GM21825 (cell line): ENCODE results near the gene CASQ1.

Source experiments
- ATAC-seq: cut with Tn5 transposase; IDR thresholded peaks from one replicate; pipeline ENCODE4 v1.9.1; 2021; ENCODE audit warnings: mild to moderate bottlenecking, moderate library complexity; ENCODE audit not compliant: unreplicated experiment

CASQ1 gene

DNA sequence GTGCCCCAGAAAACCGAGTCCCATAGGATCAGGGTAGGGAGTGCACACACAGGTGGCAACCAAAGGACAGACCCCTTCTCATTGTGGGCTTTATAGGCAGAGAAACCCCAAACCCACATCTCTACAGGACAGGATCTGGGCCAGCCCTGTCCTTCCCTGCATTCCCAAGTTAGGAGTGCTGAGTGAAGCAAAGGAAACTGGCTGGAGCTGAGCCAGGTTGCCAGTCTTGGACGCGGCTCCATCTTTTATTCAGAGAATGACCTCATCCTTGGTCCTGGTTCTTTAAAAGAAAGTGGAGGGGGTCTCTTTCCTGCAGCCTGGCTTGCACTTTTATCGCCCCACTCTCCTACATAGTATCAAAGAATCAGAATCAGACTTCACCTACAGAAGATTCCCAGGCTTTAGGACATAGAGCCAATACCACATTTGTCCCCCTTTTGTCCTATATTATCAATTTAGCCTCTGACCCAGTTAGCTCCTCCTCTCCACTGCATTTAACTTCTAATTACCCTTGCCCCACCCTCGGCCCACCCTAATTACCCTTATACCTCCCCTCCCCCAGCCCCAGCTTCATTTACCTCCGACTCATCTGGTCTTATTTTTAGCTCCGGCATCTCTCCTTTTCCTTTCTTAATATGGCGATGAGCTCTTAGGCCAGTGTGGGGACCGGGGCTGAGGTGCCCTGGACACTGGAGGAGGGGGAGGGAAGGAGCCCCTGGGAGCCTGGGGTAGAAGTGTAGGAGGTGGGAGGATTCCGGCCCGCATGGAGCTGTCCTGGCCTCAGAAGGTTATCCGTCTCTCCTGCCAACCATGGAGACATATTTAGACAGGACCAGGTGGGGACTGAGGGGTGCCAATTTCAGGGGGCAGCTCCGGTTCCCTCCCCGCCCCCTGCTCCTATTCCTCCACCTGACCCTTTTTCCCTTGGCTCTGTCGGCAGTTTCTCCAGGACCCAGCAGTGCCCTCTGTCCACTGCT lies at the start of gene CASQ1:
Gene CASQ1, plus strand, starts transcription at position 927 of the 977 bp plus-strand sequence. CDS start 177 bp downstream, outside the sequence.
- no peak for ATAC-seq

DNA sequence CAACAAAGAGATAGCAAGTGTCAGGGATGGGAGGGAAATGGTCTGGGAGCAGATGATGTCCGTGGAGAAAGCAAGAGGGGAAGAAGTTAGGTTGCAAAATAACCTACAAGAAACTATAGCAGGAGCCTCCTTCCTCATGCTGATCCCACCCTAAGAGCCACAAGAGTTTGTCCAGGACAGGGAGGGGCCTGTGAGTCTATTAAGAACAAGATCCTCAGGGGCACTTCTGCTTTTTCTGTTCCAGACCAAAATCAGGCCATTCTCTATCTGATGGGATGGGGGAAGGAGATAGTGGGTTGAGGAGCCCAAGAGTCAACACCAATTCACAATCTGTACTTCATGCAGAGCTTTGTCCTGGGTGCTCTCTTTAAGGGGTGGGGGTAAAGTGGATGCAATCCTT lies 46.7 kb upstream of the CASQ1 start:
- no peak for ATAC-seq

DNA sequence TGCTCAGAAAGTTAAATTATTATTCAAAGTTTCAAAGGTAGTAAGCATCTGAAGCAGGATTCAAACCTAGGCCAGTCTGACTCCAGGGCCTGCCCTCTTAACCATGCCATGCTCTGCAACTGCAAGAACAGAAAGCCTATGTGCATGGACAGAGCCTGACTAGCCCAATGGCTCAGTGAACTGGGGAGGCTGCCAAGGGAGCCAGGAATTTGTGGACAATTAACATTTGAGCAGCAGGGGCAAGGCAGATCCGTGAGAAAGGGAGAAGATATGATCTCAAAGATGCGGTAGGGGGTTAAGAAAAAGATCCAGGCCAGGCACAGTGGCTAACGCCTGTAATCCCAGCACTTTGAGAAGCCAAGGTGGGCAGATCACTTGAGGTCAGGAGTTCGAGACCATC lies 45.5 kb upstream of the CASQ1 start:
- ATAC-seq = no peak

DNA sequence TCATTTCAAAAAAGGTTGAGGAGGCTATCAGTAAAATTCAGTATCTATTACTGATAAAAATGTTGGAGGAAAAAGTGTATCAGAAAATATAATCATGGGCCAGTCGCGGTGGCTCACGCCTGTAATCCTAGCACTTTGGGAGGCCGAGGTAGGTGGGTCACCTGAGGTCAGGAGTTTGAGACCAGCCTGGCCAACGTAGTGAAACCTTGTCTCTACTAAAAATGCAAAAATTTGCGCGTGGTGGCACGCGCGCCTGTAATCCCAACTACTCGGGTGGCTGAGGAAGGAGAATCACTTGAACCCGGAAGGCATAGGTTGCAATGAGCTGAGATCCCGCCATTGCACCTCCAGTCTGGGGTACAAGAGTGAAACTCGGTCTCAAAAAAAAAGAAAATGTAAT lies 44.3 kb upstream of the CASQ1 start:
- ATAC-seq = no peak

DNA sequence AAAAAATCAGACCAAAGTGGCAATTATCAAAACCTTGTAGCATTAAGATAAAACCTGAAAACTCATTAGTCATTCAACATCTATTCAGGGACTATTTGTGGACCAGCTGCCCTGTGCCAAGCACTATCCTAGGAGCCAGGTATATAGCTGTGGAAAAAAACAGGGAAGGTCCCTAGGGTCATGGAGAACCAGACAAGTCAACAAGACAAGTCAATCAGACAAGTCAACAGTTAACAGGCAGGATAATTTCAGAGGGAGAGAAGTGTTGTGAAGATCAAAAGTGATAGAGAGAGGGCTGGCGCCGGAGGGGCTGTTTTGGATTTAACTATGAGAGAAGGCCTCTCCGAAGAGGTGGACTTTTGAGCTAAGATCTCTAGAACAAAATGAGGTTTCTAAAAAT lies 42.3 kb upstream of the CASQ1 start:
- ATAC-seq = no peak

DNA sequence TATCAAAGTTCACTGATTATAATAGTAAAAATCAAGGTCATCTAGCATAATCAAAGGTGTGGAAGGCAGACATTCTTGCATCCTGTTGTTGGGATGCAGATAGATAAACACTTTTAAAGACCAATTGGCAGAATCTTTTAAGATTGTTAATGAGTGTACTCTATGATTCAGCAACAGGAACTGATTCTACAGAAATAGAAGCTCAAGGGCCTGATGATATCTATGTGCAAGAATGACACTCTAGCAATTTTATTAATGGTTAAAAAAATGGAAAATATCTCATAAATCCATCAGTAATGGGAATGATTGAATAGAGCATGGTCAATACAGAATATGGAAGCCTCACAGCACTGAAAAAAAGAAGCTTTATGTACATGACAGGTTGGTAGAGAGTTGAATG lies 41.1 kb upstream of the CASQ1 start:
- no peak for ATAC-seq

DNA sequence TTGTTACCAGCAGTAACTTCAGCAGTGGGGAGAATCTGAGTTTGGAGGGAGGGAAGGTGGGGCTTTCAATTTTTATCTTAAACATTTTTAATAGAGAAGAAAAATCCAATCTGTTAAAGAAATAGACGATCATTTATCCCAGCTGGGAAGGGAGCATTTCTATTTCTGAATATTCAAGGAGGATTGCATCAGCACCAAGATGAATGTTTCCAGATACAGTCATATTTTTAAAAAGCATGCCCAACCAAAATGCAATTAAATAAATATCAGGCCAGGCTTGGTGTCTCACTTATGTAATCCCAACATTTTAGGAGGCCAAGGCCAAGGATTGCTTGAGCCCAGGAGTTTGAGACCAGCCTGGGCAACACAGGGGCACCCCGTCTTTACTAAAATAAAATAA lies 40.7 kb upstream of the CASQ1 start:
- no peak for ATAC-seq

DNA sequence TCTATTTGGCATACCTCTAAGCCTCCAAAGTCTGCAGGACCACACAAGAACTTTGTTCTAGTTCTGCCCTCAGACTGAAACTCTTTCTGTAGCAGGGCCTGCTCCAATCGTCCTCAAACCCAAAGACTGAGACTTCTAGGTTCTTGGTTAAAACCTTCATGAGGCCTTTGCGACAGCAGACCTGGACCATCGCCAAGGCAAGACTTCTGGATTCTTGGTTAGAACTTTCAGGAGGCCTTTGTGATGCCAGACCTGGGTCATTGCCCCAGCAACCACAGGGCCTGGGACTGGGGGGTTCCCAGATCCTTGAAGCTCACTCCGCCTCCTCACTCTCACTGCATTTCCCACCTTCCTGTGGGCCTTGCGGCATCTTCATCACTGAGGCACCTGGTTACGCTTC lies 39.1 kb upstream of the CASQ1 start, which contains the start of gene ATP1A4:
Gene ATP1A4, plus strand, starts transcription at position 301 of the 400 bp plus-strand sequence. CDS start 438 bp downstream, outside the sequence.
- no peak for ATAC-seq

DNA sequence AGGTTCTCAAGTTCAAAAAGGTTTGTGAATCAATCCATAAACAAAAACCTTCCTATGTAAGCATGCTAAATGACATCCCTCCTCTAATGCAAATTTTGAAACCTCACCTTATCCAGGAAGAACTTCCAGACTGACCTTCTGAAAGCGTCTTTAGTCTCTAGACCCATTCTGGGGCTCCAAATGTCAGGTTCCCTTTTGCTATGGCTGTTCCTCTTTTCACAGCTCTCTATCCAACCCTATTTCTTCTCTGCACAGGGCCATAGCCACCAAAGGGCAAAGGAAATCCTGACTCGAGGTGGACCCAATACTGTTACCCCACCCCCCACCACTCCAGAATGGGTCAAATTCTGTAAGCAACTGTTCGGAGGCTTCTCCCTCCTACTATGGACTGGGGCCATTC lies 35.6 kb upstream of the CASQ1 start:
- ATAC-seq = no peak

DNA sequence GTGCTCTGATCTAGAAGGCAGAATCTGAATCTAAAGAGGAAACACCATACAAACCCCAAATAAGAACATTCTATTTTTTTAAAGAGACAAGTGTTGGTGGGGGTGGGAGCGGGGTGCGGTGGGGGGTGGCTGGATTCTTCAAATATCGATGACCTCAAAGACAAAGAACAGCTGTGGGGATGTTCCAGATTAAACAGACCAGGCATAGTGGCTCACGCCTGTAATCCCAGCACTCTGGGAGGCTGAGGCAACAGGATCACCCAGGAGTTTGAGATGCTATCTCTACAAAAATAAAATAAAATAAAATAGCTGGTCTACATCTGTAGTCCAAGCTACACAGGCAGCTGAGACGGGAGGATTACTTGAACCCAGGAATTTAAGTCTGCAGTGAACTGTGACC lies 34.0 kb upstream of the CASQ1 start:
- no peak for ATAC-seq

DNA sequence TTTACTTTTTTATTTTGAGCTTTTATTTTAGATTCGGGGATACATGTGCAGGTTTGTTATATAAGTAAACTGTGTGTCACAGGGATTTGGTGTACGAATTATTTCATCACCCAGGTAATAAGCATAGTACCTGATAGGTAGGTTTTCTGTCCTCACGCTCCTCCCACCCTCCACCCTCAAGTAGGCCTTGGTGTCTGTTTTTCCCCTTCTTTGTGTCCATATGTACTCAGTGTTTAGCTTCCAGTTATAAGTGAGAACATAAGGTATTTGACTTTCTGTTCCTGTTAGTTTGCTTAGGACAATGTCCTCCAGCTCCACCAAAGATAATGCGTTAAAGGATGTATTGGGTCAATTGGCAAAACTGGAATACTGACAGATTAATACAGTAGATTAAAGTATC lies 33.2 kb upstream of the CASQ1 start:
- ATAC-seq = no peak

DNA sequence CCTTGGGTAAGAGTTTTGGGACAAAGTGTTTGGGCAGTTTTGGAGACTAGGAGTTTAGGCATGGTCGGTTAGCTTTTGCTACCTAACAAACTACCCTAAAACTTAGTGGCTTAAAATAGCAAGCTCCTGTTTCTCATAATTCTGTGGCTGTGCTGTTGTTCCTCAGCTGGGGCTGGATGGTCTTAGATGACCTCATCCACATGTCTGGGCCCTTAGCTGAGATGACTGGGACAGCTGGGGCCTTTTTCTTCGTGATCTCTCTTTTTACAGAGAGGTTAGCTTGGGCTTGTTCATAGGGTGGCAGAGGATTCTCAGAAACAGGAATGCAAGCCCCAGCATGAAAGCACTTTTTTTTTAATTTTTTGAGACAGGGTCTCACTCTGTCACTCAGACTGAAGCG lies 32.3 kb upstream of the CASQ1 start:
- no peak for ATAC-seq

DNA sequence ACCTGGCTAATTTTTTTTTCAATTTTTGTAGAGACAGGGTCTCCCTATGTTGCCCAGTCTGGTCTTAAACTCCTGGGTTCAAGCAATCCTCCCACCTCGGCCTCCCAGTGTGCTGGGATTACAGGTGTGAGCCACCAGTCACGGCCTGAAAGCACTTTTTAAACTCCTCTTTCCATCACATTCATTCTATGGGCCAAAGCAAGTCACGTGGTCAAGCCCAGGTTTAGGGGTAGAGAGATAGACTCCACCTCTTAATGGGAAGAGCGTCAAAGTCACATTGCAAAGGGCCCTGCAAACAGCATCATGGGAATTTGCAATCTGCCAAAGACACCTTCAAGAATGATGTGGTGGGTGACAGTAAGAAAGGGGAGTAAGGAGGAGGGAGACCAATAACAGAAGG lies 31.8 kb upstream of the CASQ1 start:
- no peak for ATAC-seq

DNA sequence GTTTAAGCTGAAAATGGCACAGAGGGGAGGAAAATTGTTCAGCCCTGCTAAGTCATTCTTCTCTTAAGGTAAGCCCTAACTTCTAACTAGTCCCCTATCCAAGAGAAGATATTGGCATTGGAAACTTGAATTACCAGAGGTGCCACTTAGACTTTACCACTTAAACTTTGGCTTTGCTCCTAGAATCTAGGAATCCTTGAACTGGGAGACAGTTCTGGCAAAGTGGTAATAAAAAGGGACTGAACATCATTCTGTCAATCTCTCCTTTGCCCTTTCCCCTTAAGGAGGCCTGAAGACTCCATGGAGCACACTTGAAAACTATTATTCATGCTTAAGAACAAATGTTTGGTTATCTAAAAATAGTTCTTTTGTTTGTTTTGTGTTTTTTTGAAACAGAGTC lies 30.5 kb upstream of the CASQ1 start:
- ATAC-seq = no peak

DNA sequence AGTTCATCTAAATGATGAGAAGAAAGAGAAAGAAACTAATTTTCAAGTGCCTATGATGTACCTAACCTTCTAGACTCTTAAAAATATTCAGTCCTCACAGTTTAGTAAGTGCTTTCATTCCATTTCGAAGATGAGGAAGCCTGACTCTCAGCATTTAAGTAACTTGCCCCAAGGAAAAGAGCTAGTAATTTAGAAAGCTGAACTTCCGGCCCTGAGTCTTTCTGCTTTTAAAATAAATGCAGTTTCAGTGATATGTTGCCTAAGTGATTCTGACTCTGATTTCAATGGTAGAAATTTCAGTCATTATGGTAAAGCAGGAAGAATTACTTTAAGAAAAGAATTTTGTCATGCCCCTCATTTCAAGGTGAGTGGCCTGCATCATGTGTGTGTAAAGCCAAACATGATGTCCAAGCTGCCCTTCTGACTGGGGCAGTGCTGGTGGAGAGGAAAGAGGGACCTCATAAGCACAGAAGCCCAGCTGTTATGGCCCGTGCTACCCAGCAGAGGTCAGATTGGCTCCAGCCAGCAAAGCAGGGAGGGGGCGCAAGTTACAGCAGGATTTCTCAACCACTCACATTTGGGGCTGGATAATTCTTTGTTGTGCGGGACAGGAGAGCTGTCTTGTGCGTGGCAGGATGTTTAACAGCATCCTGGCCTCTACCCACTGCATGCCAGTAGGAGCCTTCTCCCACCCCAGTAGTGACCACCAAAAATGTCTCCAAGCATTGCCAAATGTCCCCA lies 28.2 kb upstream of the CASQ1 start:
- ATAC-seq = no peak

DNA sequence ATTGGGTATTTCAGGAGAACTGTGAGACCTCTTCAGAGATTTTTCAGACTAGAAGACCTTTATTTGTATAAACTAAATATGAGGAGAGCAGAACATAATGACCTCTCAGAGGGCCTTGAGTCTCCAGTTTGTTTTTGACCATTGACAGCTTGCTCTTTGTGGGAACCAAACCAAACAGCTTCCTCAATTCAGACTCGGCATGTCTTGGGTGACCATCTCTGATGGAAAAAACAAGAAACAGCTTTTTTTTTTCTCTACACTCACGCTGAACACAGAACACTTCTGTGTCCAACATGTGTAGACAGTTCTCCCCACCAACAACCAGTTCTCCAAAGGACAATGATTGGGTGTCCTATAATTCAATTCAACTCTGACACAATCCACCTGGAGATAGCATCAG lies 27.4 kb upstream of the CASQ1 start:
- ATAC-seq = no peak

DNA sequence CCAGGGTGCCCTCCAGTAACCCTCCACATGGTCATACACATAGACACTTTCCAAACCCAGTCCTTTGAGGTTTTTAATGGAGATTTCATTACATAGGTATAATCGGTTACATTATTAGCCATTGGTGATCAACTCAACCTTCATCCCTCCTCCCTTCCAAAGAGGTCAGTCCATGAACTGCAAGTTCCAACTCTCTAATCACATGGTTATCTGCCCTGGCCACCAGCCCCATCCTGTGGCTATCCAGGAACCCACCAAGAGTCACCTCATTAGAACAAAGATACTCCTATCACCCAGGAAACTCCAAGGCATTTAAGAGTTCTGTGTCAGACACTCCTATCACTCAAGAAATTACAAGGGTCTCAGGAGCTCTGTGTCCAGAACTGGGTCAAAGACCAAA lies 26.8 kb upstream of the CASQ1 start:
- no peak for ATAC-seq

DNA sequence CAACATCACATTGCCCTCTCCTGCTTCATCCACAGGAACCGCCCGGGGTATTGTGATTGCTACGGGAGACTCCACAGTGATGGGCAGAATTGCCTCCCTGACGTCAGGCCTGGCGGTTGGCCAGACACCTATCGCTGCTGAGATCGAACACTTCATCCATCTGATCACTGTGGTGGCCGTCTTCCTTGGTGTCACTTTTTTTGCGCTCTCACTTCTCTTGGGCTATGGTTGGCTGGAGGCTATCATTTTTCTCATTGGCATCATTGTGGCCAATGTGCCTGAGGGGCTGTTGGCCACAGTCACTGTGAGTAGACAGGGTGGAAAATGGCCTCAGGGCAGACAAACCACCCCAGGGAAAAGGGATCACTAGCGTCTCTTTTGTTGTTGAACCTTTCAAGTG lies 26.3 kb upstream of the CASQ1 start:
- ATAC-seq = no peak

DNA sequence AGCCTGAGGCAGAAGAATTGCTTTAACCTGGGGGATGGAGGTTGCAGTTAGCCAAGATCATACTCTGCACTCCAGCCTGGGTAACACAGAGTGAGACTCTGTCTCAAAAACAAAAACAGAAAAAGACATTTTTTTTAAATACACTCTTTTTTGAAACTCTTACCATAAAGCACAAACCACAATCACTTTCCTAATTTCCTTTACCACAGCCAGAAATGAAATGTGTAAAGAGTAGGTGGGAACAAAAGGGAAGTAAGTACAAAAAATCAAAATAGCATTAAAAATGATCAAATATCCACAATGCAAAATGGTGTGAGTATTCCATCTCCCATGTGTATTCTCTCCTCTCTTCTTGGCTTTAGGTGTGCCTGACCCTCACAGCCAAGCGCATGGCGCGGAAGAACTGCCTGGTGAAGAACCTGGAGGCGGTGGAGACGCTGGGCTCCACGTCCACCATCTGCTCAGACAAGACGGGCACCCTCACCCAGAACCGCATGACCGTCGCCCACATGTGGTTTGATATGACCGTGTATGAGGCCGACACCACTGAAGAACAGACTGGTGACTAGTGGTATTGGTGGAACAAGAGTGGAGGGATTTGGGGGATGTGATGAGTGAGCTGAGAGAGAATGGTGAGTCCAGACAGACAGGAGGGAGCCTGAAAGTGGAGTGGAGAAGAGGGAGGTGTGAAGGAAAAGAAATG lies 24.1 kb upstream of the CASQ1 start:
- ATAC-seq = no peak

DNA sequence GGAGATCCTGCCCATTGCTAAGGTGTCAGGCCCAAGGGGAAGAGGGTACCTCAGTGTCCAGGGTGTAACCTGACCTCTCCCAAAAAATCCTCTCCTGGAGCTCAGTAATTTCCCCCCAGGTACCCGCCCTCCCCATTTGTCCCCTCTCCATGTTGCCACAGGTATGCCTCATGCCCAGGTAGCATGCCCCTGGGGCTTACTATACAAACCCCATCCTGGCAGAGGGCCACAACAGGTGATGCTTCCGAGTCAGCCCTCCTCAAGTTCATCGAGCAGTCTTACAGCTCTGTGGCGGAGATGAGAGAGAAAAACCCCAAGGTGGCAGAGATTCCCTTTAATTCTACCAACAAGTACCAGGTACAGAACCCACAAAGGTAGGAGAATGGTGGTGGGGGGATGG lies 23.3 kb upstream of the CASQ1 start:
- ATAC-seq = no peak

DNA sequence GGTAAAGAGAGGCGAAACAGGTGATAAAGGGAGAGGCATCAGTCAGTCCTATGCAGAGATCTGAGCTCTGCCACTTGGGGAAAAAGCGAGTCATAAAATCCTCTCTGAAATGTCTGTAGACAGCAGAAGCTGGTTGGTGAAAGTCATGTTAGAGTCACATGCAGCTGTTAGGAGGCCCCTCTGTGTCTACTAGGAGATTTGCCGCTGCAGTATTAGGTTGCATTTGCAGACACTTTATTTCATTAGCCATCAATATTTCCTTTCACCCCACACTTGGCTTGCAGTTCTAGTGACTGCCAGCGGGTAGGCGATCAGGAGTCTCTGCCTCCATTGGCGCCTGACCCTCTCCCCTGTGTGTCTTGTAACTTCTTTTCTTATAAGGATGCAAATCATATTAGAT lies 22.8 kb upstream of the CASQ1 start:
- no peak for ATAC-seq
